Measurements from ENCODE around the gene INS.

GRCh38 chr11:2168286-2169004 lies 7.4 kb upstream of the INS start:
- TF ChIP-seq CTCF (IDR thresholded peaks at IDR 0.05; ENCODE audit: borderline replicate concordance, extremely low read depth, low read length, poor library complexity, severe bottlenecking) (no peak), EZH2 (IDR thresholded peaks at IDR 0.05; ENCODE audit: borderline replicate concordance, low read depth, low read length, severe bottlenecking) (no peak)

Measured in DND-41 (cell line).